GM11168 (cell line): Measurements from ENCODE around the gene SERPINB13.

Experiments used
- in situ Hi-C: fragments of 300-500 bp; cut with MboI; formaldehyde crosslinking; loops from one replicate; pipeline ENCODE4 v1.12.0; 2022; ENCODE audit warnings: low sequenced_read_pairs; ENCODE audit not compliant: unreplicated experiment

The SERPINB13 gene, protein sequence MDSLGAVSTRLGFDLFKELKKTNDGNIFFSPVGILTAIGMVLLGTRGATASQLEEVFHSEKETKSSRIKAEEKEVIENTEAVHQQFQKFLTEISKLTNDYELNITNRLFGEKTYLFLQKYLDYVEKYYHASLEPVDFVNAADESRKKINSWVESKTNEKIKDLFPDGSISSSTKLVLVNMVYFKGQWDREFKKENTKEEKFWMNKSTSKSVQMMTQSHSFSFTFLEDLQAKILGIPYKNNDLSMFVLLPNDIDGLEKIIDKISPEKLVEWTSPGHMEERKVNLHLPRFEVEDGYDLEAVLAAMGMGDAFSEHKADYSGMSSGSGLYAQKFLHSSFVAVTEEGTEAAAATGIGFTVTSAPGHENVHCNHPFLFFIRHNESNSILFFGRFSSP

DNA sequence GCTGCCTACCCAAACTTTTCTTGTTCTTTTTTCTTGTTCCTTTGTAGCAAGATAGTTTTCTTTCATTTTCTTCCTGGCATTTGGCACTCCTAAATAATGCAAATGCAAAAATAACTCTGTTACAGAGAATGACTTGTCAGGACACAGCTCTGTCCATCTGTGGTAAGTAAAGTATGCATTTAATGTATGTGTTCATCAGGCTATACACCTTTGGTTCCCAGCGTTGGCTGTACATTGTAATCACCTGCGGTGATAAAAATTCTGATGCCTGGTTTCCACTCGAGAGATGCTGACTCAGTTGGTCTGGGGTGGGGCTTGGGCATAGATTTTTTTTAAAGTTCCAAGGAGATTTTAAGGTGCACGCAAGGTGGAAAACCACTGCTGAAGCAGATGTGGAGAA lies at the start of gene SERPINB13:
TSS of gene SERPINB13 (plus strand) at position 378 of the 400 bp plus-strand sequence. CDS start 1,325 bp downstream, outside the sequence.
- in situ Hi-C loops: no loop called here

DNA sequence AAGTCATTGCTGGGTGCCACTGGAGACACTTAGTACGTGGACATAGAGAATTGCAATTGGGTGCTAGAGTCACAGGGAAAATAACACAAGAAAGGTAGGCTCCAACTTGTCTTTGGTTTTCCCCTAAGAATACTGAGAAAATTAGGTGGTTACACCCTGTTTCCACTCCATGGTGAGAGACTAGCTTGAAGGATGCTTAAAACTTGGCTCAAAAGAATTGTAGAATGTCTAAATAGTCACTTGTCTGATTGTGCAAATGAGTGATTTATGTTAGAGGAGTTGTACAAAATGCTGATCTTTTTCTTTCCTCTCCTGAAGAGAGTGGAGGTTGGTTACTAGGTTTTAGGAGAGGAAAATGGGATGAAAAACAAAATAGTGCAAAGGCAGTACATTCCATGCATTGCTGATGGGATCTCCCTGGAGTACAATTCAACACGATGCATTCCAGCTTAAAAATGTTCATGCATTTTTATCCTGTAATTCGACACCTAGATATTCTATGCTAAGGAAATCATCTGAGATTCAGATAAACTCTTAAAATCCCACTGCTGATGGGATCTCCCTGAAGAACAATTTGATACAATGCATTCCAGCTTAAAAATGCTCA lies 47.1 kb upstream of the SERPINB13 start:
- in situ Hi-C loops: no loop called here

DNA sequence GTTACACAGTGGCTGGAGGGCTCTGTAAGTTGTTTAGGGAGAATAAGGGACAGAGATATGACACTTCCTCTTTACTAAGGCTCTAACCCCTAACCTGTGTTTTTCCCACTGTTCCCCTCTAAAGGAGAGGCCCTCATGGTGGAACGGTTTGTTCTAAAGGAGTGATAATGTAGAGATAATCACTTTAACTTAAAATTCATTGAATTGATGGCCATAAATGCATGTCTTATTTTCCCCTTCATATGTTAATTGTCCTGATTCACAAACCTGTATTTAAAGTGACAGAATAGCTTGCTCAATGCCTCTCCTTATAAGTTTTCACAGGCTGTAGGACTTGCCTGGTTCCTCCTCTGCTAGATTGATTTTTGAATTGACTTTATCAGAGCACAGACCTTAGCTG lies 45.1 kb upstream of the SERPINB13 start, which contains the start of gene SERPINB12:
TSS of gene SERPINB12 (plus strand) at position 301 of the 400 bp plus-strand sequence. CDS start 13,791 bp downstream, outside the sequence.
- in situ Hi-C loops: no loop called here

DNA sequence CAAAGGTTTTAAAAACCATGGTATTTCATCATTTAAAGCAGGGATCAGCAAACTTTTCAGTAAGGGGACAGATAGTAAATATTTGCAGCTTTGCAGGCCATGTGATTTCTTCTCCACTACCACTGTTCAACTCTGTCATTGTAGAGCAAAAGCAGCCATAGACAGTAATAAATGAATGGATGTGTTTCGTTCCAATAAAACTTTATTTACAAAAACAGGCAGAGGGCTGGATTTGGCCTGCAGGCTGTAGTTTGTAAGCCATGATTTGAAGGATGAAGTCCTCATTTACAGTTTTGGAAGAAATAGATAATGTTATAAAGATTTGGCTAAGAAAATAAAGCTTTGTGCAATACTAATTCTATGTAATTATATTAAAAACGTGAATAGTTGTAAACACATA lies 43.1 kb upstream of the SERPINB13 start:
- in situ Hi-C loops: no loop called here

DNA sequence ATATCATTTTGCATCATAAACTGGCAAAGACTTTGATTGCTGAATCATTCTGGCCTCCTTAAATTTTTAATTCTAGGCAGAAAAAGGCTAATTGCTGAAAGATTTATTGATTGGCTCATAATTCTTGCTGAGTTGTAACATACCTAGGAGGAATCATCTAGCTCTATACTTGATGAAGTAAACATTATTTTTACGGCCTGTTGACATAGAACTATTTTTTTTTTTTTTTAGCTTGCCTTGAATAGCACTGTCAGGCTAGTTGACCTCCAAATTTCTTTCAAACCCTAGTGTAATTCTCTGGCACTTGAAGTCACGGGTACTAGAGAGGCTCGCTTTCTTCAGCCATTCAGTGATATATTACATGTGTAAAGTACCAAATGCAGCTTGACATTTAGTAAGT lies 42.1 kb upstream of the SERPINB13 start:
- in situ Hi-C loops: no loop called here

DNA sequence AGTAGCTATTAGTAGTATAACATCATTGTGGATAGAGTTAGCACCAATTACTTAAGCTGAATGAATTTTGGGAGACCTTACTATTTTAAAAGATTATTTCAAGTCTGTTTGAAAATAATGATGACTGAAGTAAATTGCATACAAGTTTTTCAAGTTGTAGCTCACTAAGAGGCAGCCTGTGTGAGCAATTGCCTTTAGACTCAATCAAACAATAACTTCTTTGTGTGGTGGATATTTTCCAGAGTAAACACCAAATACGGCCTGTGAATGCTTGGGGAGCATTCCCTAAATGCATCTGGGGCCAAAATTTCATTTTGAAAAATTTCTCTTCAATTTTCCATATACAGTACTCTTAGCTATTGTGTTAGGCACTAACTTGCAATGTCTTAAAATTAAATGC lies 37.1 kb upstream of the SERPINB13 start:
- in situ Hi-C loops: no loop called here

DNA sequence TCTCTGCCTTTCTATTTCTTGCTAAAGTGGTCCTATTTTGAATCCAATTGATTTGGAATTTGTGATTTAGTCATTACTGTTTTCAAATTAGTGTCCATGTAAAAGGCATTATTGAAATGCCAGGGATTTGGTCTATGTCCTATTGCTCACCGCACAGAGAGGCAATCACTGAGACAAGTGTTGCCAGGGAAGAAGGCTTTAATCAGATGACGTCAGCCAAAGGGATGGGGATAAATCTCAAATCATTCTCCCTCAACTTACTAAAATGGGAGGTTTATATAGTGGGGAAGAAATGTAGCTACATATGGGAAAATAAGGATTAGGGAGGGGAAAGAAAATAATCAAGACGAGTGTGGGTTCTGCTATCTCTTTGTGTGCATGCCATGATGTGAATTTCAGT lies 35.4 kb upstream of the SERPINB13 start:
- in situ Hi-C loops: no loop called here

DNA sequence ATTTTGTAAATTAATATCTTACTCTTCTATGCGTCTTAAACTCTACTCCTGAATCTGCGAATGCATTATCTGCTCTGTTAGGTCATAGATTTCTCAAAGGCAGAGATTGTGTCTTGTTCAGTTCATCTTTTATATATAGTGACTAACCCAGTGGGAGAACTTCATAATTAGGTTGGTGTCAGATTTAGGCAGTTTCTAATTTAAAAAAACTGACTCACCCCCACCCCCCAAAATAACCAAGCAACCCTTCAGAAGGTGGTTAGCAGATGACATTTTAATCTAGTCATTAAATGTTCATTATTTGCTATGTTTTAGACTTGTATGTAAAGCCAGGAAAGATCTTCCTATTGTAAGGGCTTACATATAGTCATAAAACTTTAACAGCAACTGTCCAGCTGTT lies 34.6 kb upstream of the SERPINB13 start:
- in situ Hi-C loops: no loop called here

DNA sequence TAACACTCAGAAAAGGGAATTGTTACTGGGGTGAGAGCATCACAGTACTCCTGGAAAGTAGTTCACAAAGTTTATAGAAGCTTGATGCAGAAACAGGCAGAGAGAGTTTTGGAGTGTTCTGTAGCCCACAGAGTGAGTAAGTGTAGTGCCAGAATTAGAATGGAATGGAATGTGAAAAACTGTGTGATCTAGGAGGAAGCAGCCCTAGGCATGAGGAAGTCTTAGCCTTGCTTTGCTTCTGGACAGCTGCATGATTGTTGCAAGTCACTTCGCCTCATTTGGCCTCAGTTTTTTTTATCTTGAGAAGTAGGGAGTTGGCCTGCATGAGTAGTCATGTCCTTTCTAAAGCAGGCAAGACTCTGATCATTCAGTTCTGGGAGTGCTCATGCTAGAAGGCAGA lies 34.1 kb upstream of the SERPINB13 start:
- in situ Hi-C loops: no loop called here

DNA sequence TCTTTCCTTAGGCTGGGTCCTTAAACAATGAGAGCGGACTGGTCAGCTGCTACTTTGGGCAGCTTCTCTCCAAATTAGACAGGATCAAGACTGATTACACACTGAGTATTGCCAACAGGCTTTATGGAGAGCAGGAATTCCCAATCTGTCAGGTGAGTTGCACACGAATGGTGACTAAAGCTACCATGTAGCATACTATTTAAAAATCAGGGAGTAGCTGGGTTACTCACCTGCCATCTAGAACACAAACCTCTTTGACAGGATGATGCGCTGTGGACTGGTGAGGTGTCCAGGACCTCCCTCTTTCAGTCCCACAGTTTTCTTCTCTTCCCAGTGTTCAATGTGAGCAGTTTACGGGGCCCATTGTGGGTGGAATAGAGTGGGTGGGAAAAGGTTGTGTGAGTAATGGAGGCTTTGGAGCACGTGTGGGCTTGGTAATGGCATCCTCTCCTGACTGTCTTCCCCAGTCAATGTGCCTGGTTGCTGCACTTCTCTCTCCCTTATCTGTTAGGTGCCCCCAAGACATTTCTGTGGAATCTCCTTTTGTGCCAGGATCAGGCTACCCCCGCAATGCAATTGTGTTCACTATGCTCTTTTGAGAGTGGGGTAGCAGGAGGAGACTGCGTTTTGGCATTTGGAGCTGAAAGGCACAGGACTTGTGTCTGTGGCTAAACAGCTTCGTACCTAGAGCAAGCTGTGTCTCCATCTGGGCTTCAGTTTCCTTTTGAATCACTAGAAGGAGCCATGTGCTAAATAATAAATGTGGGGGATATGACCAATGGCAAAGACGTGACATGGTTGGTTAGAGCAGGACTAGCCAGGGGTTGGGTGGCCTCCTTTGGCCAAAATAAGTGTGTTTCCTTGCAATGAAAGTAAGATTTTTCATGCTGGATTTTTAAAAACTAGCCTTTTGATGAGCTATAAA lies 27.3 kb upstream of the SERPINB13 start:
- in situ Hi-C loops: no loop called here

DNA sequence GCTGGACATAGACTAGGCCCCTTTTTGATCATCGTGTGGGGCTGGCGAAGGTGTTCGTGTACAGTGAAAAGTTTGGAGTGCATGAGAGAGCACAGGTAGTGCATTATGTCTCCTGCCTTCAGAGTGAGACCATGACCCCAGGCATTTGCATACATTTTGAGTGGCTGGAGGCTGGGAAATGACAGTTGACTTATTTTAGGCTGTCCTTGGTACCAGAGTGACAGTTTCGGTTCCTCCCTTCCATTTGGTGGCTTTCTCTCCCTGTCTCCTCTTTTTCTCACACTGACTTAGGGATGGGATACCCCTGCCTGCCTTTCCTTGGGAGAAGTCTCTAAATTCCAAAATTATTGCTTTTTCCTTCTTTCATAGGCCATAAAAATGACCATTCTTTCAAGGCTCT lies 24.9 kb upstream of the SERPINB13 start:
- in situ Hi-C loops: no loop called here

DNA sequence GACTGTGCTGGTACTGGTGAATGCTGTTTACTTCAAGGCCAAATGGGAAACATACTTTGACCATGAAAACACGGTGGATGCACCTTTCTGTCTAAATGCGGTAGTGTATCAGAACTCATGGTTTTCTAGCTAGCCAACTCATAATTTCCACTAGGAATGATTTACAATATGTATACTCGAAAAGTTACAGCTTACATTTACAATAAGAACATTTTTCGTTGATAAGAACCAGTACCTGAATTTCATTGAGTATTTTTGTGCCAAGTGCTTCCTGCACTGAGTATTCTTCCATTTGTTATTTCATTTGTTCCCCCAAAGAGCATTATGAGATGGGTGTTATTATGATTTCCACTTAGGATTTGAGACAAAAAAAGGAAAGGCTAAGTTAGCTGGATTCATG lies 23.1 kb upstream of the SERPINB13 start:
- in situ Hi-C loops: no loop called here

DNA sequence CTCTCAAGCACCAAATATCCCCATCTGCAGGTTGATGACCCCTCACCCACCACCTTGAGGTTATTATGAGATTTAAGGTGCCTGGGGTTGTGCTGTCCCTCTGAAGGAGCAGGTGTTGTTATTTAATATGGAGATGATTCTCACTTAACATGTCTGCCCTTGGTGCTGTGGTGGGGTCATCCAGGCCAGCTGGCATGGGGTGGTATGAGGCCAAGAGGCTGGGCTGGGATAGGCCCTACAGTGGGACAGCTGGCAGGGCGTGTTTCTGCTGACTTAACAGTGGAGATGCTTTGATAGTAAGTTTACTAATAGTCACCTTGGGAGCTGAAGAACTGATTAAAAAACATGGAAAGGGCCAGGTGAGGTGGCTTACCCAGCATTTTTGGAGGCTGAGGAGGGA lies 22.6 kb upstream of the SERPINB13 start:
- in situ Hi-C loops: no loop called here

DNA sequence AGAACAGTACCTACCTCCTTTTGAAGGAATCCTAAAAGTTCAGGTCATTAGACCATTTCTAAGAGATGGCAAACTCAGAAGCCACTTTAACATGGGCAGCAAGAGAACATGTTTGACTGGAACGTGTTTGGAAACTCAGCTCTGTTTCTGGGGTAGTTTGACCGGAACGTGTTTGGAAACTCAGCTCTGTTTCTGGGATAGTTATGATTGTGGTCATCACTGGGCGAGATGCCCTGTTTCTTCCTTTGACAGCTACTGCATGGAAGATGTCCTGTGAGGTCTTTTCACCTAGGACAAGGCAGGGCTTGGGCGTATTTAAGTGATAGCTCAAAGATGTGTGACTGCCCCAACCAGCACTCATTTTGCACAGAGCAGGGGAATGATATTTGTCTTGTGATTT lies 19.9 kb upstream of the SERPINB13 start:
- in situ Hi-C loops: no loop called here

DNA sequence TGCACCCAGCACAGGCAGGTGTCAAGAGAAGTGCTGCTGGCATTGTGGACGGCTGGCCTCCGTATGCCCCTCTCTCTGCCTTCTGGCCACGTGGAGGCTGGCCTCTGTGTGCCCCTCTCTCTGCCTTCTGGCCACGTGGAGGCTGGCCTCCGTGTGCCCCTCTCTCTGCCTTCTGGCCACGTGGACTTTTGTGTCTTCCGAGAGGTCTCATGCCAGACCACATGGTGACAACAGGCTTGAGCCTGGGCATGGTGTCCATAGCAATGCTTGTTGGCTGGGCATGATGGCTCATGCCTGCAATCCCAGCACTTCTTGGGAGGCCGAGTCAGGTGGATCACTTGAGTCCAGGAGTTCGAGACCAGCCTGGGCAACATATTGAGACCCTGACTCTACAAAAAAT lies 19.3 kb upstream of the SERPINB13 start:
- in situ Hi-C loops: no loop called here

DNA sequence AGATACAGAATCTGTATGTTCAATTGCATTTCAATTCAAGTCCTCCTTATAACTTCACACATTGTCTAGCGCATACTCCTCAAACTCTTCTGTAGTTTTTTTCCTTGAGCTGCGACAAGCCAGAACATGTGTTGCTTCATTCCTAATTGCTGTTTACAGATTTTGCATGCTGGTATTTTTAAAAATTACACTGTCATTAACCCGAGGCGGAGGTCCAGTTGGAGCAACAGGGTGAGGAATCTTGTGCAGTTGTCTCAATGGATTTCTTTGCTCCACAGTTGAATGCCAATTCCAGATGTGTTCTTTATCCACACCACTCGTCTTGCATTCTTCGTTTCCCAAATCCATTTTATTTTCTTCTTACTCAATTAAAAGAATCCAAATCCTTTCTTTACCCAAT lies 16.4 kb upstream of the SERPINB13 start:
- in situ Hi-C loops: no loop called here

DNA sequence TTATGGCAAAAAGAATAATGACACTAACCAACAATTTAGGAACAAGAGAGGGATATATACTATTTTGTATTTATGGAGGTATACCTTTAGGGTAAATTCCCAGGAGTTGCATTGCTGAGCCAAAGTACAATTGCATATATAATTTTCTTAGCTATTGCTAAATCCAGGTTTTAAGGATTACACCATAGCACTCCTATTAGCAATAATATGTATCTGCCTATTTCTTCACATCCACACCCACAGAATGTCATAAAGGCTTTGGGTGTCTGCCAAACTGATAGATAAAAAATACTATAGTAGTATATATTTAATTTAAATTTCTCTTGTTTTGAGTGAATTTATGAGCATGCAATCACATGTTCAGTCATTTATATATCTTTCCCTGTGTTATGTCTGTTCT lies 11.5 kb upstream of the SERPINB13 start:
- in situ Hi-C loops: no loop called here

DNA sequence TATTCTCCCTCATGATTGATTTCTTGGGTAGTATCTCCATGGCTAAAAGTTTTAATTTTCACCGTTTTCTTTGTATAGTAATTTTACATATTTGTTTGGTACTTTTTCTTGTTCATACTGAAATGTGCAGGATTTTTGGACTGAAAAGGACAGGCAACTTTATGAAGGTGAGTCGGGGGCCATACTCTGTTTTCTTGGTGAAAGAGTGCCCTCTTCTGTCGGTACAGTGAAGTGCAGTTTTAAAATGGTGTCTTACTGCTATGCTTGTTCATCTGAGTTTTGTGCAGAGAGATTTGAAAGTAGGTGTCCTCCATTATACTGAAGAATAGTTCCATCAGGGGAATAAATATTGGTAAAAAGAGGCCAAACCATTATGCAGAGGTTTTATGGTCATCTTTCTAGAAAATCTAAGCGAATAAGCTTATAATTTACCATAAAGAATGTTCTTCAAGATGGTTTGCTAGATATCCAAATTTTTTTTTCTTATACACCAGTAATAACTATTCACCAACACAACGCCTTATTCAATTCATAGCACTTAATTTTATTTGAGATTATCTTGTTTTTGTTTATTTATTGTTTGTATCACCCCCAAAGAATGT lies 8.7 kb upstream of the SERPINB13 start:
- in situ Hi-C loops: no loop called here

DNA sequence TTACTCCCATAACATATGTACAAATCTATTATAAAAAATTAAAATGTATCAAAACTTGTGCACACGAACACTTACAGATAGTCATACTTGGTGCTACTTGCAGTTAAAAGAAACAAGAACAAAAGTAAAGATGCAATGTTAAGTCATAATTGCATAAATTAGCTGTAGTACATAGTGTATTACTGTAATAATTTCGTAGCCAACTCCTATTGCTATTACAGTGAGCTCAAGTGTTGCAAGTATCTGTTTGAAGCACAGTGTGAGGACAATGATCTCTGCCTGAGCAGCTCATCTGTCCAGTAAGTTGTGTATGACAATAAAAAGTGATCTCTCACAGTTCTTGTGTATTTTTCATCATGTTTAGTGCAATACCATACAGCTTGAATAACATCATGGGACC lies 7.5 kb upstream of the SERPINB13 start:
- in situ Hi-C loops: no loop called here

DNA sequence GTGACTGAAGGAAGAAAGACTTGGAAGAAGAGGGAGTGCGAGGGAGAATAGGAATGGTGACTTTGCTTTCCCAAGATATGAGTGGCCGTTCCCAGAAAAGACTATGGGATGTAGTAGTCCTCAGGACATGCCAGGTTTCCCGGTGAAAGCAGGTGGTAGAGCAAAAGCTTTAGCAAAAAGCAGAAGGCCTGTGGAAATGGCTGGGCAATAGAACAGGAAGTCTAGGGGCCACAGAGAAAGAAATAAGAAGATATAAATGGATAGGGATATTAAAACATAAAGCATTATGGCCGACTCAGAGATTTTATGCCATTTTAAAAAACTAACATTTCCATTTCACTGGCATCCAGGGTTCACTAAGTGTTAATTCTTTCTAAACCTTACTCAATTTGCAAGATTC lies 1.2 kb upstream of the SERPINB13 start:
- in situ Hi-C loops: no loop called here
